Uterus (tissue), 4 donors: ENCODE data around the gene ZNF628. TPM values are rescaled to one million over a fixed set of nuclear protein-coding genes. Genes with fewer than 3 reads are reported as not detected.

Experiments used
- DNase-seq, 2 donors: peaks; one replicate each; pipeline ENCODE4 v3.0.0-alpha.2; 2019 to 2020
- H3K27ac ChIP-seq, 2 donors: fragments of 200-600 bp; sonication (generic); 1 replicate in 1 of 2; 2 replicates in 1 of 2; pipeline ENCODE4 v1.5.1; 2016 to 2018
- H3K27me3 ChIP-seq, 2 donors: fragments of 200-600 bp; sonication (generic); one replicate each; pipeline ENCODE4 v1.5.1; 2018 to 2019; ENCODE audit warnings: control low read depth in 1 of 2
- H3K36me3 ChIP-seq, 2 donors: fragments of 200-600 bp; sonication (generic); one replicate each; pipeline ENCODE4 v1.5.1; 2019; ENCODE audit warnings: control low read depth in 1 of 2
- H3K4me1 ChIP-seq, 2 donors: fragments of 200-600 bp; sonication (generic); one replicate each; pipeline ENCODE4 v1.5.1; 2018 to 2019; ENCODE audit warnings: control low read depth in 1 of 2
- H3K4me3 ChIP-seq, 2 donors: fragments of 200-600 bp; sonication (generic); 1 replicate in 1 of 2; 2 replicates in 1 of 2; pipeline ENCODE4 v1.5.1; 2018 to 2019; ENCODE audit warnings: mild to moderate bottlenecking in 1 of 2
- H3K9me3 ChIP-seq, 2 donors: fragments of 200-600 bp; sonication (generic); one replicate each; pipeline ENCODE4 v1.5.1; 2019; ENCODE audit warnings: control low read depth in 1 of 2
- CTCF ChIP-seq, 4 experiments: fragments of 200-600 bp in 2 of 4; fragments of 450-650 bp in 2 of 4; sonication (generic) in 2 of 4; IDR thresholded peaks; one replicate each; pipeline ENCODE4 v1.5.1; 2016 to 2019; ENCODE audit warnings: antibody characterized with exemption in 4 of 4, mild to moderate bottlenecking in 2 of 4, moderate library complexity in 1 of 4
- POLR2A ChIP-seq, 2 donors: fragments of 450-650 bp; IDR thresholded peaks; one replicate each; pipeline ENCODE4 v1.6.1; 2016; ENCODE audit warnings: antibody characterized with exemption in 2 of 2, mild to moderate bottlenecking in 1 of 2, moderate library complexity in 1 of 2
- intact Hi-C: fragments of 100-400 bp; cut with DNase I; formaldehyde crosslinking; loops from one replicate; pipeline ENCODE4 v1.15.1; 2023; ENCODE audit warnings: low total_unique reads
- total RNA-seq, 4 donors: library from RNA; depleted of rRNA in 3 of 4; stranded (reverse); fragments of >200 nt in 3 of 4; gene quantifications; one replicate each; pipeline versions ENCODE4 v1.1.0 to v1.2.4, GENCODE V29; 2014 to 2023
- donor health status: DM: yes; HTN: yes; CAD: no.

Gene ZNF628
- total RNA-seq, 4 donors from 2014 or later, result 1.0 to 29.5 (median 11.9) TPM; not detected in 1

DNA sequence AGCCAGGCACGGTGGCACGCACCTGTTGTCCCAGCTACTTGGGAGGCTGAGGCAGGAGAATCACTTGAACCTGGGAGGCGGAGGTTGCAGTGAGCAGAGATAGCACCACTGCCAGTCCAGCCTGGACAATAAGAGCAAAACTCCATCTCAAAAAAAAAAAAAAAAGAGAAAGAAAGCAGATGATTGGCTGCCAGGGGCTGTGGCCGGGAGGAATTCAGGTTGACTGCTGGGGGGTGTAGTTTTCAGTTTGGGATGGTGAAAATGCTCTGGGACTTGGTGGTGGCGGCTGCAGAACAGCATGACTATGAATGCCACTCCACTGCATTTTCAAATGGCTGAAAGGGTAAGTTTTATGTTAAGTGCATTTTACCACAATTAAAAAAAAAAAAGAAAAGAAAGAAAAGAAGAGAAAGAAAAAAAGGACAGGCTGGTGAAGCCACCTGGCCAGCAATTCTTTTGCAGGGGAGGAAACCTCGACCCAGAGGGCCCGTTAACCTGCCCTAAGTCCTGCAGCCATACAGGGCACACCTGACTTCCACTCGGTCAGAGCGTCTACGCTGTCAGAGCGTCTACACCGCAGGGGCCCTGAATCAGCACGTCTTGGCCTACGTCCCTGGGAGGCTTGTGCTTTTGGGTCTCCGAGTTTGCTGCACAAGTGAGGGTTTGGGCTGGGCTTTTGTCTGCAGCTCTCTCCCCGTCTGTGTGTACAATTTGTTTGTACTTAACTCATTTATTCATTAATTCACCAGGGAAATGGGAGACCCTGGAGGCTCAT is 18.5 kb upstream of the ZNF628 start:
- TF ChIP-seq POLR2A (IDR thresholded peaks at IDR 0.05) (no peak), CTCF (IDR thresholded peaks at IDR 0.05) (no peak)
- no peaks in the 10 kb centered on the region for H3K27me3 ChIP-seq
- H3K27ac ChIP-seq, result no peak overlapping the region
- intact Hi-C loops, result loop anchor here (10.0 kb wide), 1 partner anchor 173 kb away; the partner anchor contains the start of genes BRSK1 and HSPBP1
- H3K4me1 ChIP-seq, result peaks cover 0 to 5% of the 10 kb centered on the region in 2 donors
- no peaks in the 10 kb centered on the region for H3K9me3 ChIP-seq
- H3K4me3 ChIP-seq, result no peak overlapping the region
- no peak for DNase-seq
- H3K36me3 ChIP-seq, result no peaks in the 10 kb centered on the region

DNA sequence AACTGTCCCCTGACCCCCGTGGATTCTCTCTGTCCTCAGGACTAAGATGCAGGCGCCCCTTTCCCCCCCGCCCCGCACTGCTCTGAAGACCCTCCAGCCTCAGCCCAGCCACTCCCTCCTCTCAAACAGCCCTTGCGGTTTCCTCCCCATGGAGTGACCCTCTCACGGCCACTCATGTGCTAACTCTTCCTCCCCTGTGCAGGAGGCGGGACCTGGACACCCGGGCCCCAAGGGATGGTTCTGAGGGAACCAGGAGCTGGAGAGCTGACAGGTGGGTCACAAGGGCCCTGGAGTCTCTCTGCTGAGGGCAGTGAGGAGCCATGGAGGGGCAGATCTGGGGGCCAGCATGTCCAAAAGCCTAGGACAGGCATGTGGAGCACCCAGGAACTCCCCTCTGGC is 16.9 kb upstream of the ZNF628 start:
- Histone ChIP-seq H3K4me3 (no peak overlapping the region), H3K9me3 (no peaks in the 10 kb centered on the region), H3K36me3 (no peaks in the 10 kb centered on the region), H3K27ac (peak overlapping the region; percentile 80 to 94), H3K4me1 (peaks cover 0 to 5% of the 10 kb centered on the region in 2 donors), H3K27me3 (no peaks in the 10 kb centered on the region)
- no peak for TF ChIP-seq CTCF (IDR thresholded peaks at IDR 0.05)
- TF ChIP-seq POLR2A (IDR thresholded peaks at IDR 0.05), result no peak
- intact Hi-C loops, result loop anchor here (10.0 kb wide), 1 partner anchor 175 kb away; the partner anchor contains the start of genes BRSK1 and HSPBP1
- DNase-seq, result peak in 1 of 2 donors; percentile 29

GRCh38 chr19:55459950-55460657 is 16.3 kb upstream of the ZNF628 start:
- no peak for TF ChIP-seq CTCF (IDR thresholded peaks at IDR 0.05)
- no peak for TF ChIP-seq POLR2A (IDR thresholded peaks at IDR 0.05)
- no peak for DNase-seq
- Histone ChIP-seq H3K27me3 (no peaks in the 10 kb centered on the region), H3K4me1 (peaks cover 0 to 5% of the 10 kb centered on the region in 2 donors), H3K9me3 (no peaks in the 10 kb centered on the region), H3K27ac (peak overlapping the region; percentile 80 to 94), H3K36me3 (no peaks in the 10 kb centered on the region), H3K4me3 (peak overlapping the region; percentile 86 to 92)
- intact Hi-C loops, result loop anchor here (10.0 kb wide), 1 partner anchor 175 kb away; the partner anchor contains the start of genes BRSK1 and HSPBP1

- Histone ChIP-seq H3K4me3 (peak overlapping the region; percentile 86 to 92), H3K9me3 (no peaks in the 10 kb centered on the region), H3K4me1 (peaks cover 0 to 5% of the 10 kb centered on the region in 2 donors), H3K27ac (peak overlapping the region; percentile 80 to 94), H3K27me3 (no peaks in the 10 kb centered on the region), H3K36me3 (no peaks in the 10 kb centered on the region)
- no peak for TF ChIP-seq POLR2A (IDR thresholded peaks at IDR 0.05)
- no peak for TF ChIP-seq CTCF (IDR thresholded peaks at IDR 0.05)
- intact Hi-C loops, result no loop called here
- peak; percentile 87 to 90 for DNase-seq
These were observed 15.7 kb upstream of the ZNF628 start for GRCh38 chr19:55460670-55461258.
